H1 (cell line): ENCODE results near the gene PLG. TPM values are rescaled to one million over a fixed set of nuclear protein-coding genes. Genes with fewer than 3 reads are reported as not detected.

Experiments
- RAD21 ChIP-seq, 2 experiments: IDR thresholded peaks in 1 of 2; conservative IDR thresholded peaks in 1 of 2; 2 replicates each; pipeline ENCODE4 v1.6.1; 2011; ENCODE audit warnings: low read depth in 2 of 2, low read length in 2 of 2, improper control_type of control experiment in 1 of 2, inconsistent platforms in 1 of 2, mild to moderate bottlenecking in 1 of 2, moderate library complexity in 1 of 2
- polyA plus RNA-seq, 7 experiments: library from polyadenylated mRNA; depleted of rRNA in 3 of 7; stranded (reverse) in 5 of 7; unstranded in 2 of 7; fragments of >200 nt in 5 of 7; fragments of 200-250 nt in 2 of 7; gene quantifications; 1 replicate in 5 of 7; 2 replicates in 1 of 7; 4 replicates in 1 of 7; pipeline versions ENCODE4 v1.2.1 to v1.2.3, GENCODE V29; 2011 to 2013; ENCODE audit warnings: missing spikeins in 2 of 7, mixed read lengths in 2 of 7
- total RNA-seq: library from RNA; stranded (reverse); fragmentation: NEBNext Ultra II Directional; extraction: Animal tissue kit (Norgen Biotek cat#: 25700); gene quantifications from 2 replicates; pipeline ENCODE4 v1.2.1, GENCODE V29; 2021
- TF ChIP-seq, protein P1 (sequence below): IDR thresholded peaks from 2 replicates; pipeline ENCODE4 v1.6.1; 2011; ENCODE audit warnings: low read length, improper control_type of control experiment

The PLG gene
- total and polyA plus RNA-seq, 2 of the 8 experiments (the other 6 are each of a cell fraction or from before 2014, with no cell fraction given) = not detected

DNA sequence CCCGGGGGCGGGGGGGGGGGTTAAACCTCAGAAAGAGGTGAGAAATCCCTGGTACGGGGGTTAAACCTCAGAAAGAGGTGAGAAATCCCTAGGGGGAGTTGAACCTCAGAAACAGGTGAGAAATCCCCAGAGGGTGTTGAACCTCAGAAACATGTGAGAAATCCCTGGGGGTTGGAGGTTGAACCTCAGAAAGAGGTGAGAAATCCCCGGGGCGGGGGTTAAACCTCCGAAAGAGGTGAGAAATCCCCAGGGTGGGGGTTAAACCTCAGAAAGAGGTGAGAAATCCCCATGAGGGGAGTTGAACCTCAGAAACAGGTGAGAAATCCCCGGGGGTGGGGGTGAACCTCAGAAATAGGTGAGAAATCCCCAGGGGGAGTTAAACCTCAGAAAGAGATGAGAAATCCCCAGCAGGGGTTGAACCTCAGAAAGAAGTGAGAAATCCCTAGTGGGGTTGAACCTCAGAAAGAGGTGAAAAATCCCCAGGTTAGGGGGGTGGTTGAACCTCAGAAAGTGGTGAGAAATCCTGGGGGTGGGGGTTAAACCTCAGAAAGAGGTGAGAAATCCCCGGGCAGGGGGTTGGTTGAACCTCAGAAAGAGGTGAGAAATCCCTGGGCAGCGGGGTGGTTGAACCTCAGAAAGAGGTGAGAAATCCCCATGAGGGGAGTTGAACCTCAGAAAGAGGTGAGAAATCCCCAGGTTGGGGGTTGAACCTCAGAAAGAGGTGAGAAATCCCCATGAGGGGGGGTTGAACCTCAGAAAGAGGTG, 87.4 kb downstream of the PLG start (continued):
- TF ChIP-seq, protein P1, sequence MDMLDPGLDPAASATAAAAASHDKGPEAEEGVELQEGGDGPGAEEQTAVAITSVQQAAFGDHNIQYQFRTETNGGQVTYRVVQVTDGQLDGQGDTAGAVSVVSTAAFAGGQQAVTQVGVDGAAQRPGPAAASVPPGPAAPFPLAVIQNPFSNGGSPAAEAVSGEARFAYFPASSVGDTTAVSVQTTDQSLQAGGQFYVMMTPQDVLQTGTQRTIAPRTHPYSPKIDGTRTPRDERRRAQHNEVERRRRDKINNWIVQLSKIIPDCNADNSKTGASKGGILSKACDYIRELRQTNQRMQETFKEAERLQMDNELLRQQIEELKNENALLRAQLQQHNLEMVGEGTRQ = no peak
- TF ChIP-seq RAD21 (IDR thresholded peaks at IDR 0.05 in 1 of 2, conservative IDR thresholded peaks at IDR 0.05 in 1 of 2; ENCODE audit: low read depth in 2 of 2, low read length in 2 of 2) = no peak
